IgD-negative memory B cell (primary cell): ENCODE measurements around the gene IRX4. TPM values are rescaled to one million over a fixed set of nuclear protein-coding genes. Genes with fewer than 3 reads are reported as not detected.
A peak's percentile ranks its signal among the peaks of the same experiment; 100 is the strongest.

Experiments used
- H3K27ac Mint-ChIP-seq, 3 donors: one replicate each; pipeline ENCODE4 v1.8.0; 2020 to 2022; ENCODE audit warnings: mild to moderate bottlenecking in 3 of 3, mixed read lengths in 3 of 3, moderate library complexity in 1 of 3
- H3K27me3 Mint-ChIP-seq: one replicate; pipeline ENCODE4 v1.8.0; 2021; ENCODE audit warnings: mixed read lengths
- H3K36me3 Mint-ChIP-seq: one replicate; pipeline ENCODE4 v1.8.0; 2020; ENCODE audit warnings: mild to moderate bottlenecking, mixed read lengths
- H3K4me1 Mint-ChIP-seq, 3 donors: one replicate each; pipeline ENCODE4 v1.8.0; 2020 to 2022; ENCODE audit warnings: mixed read lengths in 3 of 3, mild to moderate bottlenecking in 1 of 3
- H3K4me3 Mint-ChIP-seq, 4 donors: one replicate each; pipeline ENCODE4 v1.8.0; 2020 to 2022; ENCODE audit warnings: mild to moderate bottlenecking in 4 of 4, mixed read lengths in 4 of 4, moderate library complexity in 3 of 4
- H3K9me3 Mint-ChIP-seq, 3 donors: one replicate each; pipeline ENCODE4 v1.8.0; 2020 to 2021; ENCODE audit warnings: mixed read lengths in 3 of 3, mild to moderate bottlenecking in 1 of 3
- polyA plus RNA-seq: library from polyadenylated mRNA; unstranded; fragments of 300-500 nt; fragmentation: Illumina TruSeq; gene quantifications from one replicate; pipeline ENCODE4 v1.2.3, GENCODE V29; 2021

The IRX4 gene
- polyA plus RNA-seq, 1 donor from 2014 or later: not detected

- H3K4me1 Mint-ChIP-seq: peaks cover under 1 to 1% (median under 1%) of the 10 kb centered on the region in 3 donors
- H3K27ac Mint-ChIP-seq: no peak overlapping the region
- no peak overlapping the region for H3K4me3 Mint-ChIP-seq
Observed at GRCh38 chr5:1889321-1890065, 6.8 kb upstream of the IRX4 start.

DNA sequence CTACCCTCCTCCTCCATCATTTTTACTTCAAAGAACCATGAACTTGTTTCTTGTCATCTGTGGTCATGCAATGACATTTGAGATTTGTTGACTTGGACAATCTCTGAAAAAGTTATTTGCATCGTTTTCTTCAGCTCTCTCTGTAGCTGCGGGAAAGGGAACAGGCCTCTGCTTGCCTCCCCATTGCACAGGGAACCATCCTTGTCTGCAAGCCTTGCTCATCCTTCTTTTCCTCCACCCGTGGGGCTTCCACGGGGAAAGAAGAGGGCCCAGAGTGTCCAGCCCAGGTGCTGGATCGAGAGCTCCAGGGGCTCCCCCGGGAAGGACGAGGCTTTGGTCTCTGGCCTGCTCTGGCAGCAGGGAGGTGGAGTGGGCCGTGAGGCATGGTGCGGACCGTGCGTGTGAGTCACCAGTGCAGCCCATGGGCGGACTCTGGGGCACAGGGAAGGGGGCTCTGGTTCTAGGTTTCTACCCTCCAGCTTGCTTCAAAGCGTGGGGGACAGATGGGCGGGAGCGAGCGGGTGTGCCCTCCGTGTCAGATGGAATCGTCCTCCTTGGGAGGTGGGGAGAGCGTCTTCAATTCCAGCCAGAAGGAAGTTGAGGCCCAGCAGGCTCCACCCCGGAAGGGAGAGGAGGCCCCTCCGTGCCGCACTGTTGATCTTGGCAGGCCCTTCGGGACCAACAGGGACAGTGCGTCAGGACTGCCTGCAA is 6.0 kb upstream of the IRX4 start:
- Mint-ChIP-seq H3K36me3 (no peaks in the 10 kb centered on the region), H3K4me3 (no peak overlapping the region), H3K27me3 (peaks cover 36% of the 10 kb centered on the region), H3K4me1 (peaks cover 4 to 6% (median 5%) of the 10 kb centered on the region in 3 donors), H3K9me3 (peaks cover 0 to 4% (median 0%) of the 10 kb centered on the region in 3 donors), H3K27ac (peak overlapping the region in 2 of 3 donors; percentile 19 to 32)

More at GRCh38 chr5:1889321-1890065, 6.8 kb upstream of the IRX4 start:
- Mint-ChIP-seq H3K36me3 (no peaks in the 10 kb centered on the region), H3K27me3 (peaks cover 34% of the 10 kb centered on the region), H3K9me3 (no peaks in the 10 kb centered on the region)

GRCh38 chr5:1887588-1888360 is 5.0 kb upstream of the IRX4 start:
- peaks cover 34% of the 10 kb centered on the region for H3K27me3 Mint-ChIP-seq

GRCh38 chr5:1886846-1887587 is 4.3 kb upstream of the IRX4 start:
- no peak overlapping the region for H3K4me3 Mint-ChIP-seq

More at GRCh38 chr5:1887588-1888360, 5.0 kb upstream of the IRX4 start:
- Mint-ChIP-seq H3K9me3 (peaks cover 0 to 4% (median 0%) of the 10 kb centered on the region in 3 donors), H3K4me1 (peaks cover 4 to 6% (median 5%) of the 10 kb centered on the region in 3 donors), H3K27ac (peak overlapping the region in 1 of 3 donors; percentile 32), H3K4me3 (peak overlapping the region in 1 of 4 donors; percentile 49), H3K36me3 (no peaks in the 10 kb centered on the region)

GRCh38 chr5:1885868-1886845 is 3.4 kb upstream of the IRX4 start:
- Mint-ChIP-seq H3K36me3 (no peaks in the 10 kb centered on the region), H3K9me3 (peaks cover 0 to 4% (median 0%) of the 10 kb centered on the region in 3 donors), H3K27me3 (peaks cover 39% of the 10 kb centered on the region), H3K4me3 (peak overlapping the region in 1 of 4 donors; percentile 7), H3K4me1 (peaks cover 4 to 6% (median 5%) of the 10 kb centered on the region in 3 donors), H3K27ac (peak overlapping the region in 1 of 3 donors; percentile 35)

More at GRCh38 chr5:1886846-1887587, 4.3 kb upstream of the IRX4 start:
- Mint-ChIP-seq H3K9me3 (peaks cover 0 to 4% (median 0%) of the 10 kb centered on the region in 3 donors), H3K27me3 (peaks cover 36% of the 10 kb centered on the region), H3K36me3 (no peaks in the 10 kb centered on the region), H3K27ac (no peak overlapping the region), H3K4me1 (peaks cover 4 to 6% (median 5%) of the 10 kb centered on the region in 3 donors)

- Mint-ChIP-seq H3K27me3 (peaks cover 39% of the 10 kb centered on the region), H3K4me3 (peak overlapping the region in 2 of 4 donors; percentile 7 to 73), H3K36me3 (no peaks in the 10 kb centered on the region), H3K27ac (peak overlapping the region in 1 of 3 donors; percentile 35), H3K9me3 (peaks cover 0 to 4% (median 0%) of the 10 kb centered on the region in 3 donors), H3K4me1 (peaks cover 5 to 6% (median 5%) of the 10 kb centered on the region in 3 donors)
Observed at GRCh38 chr5:1885404-1885755, 2.7 kb upstream of the IRX4 start.

- H3K4me1 Mint-ChIP-seq: peaks cover 5 to 6% (median 5%) of the 10 kb centered on the region in 3 donors
- H3K9me3 Mint-ChIP-seq: peaks cover 0 to 4% (median 0%) of the 10 kb centered on the region in 3 donors
- H3K27me3 Mint-ChIP-seq: peaks cover 42% of the 10 kb centered on the region
- no peaks in the 10 kb centered on the region for H3K36me3 Mint-ChIP-seq
- peak overlapping the region; percentile 7 to 96 (median 76) for H3K27ac Mint-ChIP-seq
- peak overlapping the region in 2 of 4 donors; percentile 72 to 73 for H3K4me3 Mint-ChIP-seq
Observed at GRCh38 chr5:1884678-1885403, 2.1 kb upstream of the IRX4 start.

GRCh38 chr5:1883925-1884677 is 1.4 kb upstream of the IRX4 start:
- H3K4me3 Mint-ChIP-seq: peak overlapping the region in 3 of 4 donors; percentile 19 to 72 (median 47)

GRCh38 chr5:1883120-1883924 is 597 bp upstream of the IRX4 start:
- H3K9me3 Mint-ChIP-seq: peaks cover 0 to 7% (median 0%) of the 10 kb centered on the region in 3 donors
- H3K36me3 Mint-ChIP-seq: no peaks in the 10 kb centered on the region
- H3K27ac Mint-ChIP-seq: peak overlapping the region in 1 of 3 donors; percentile 31
- peaks cover 37% of the 10 kb centered on the region for H3K27me3 Mint-ChIP-seq
- peaks cover 5% of the 10 kb centered on the region in 3 donors for H3K4me1 Mint-ChIP-seq
- H3K4me3 Mint-ChIP-seq: no peak overlapping the region

More at GRCh38 chr5:1883925-1884677, 1.4 kb upstream of the IRX4 start:
- Mint-ChIP-seq H3K4me1 (peaks cover 5 to 6% (median 5%) of the 10 kb centered on the region in 3 donors), H3K36me3 (no peaks in the 10 kb centered on the region), H3K9me3 (peaks cover 0 to 7% (median 0%) of the 10 kb centered on the region in 3 donors), H3K27me3 (peaks cover 43% of the 10 kb centered on the region), H3K27ac (peak overlapping the region; percentile 7 to 96 (median 76))

GRCh38 chr5:1881731-1882336 is 891 bp downstream of the IRX4 start:
- Mint-ChIP-seq H3K4me3 (no peak overlapping the region), H3K4me1 (peaks cover 5 to 8% (median 5%) of the 10 kb centered on the region in 3 donors), H3K27me3 (peaks cover 42% of the 10 kb centered on the region), H3K9me3 (peaks cover 0 to 9% (median 0%) of the 10 kb centered on the region in 3 donors), H3K27ac (no peak overlapping the region), H3K36me3 (no peaks in the 10 kb centered on the region)

DNA sequence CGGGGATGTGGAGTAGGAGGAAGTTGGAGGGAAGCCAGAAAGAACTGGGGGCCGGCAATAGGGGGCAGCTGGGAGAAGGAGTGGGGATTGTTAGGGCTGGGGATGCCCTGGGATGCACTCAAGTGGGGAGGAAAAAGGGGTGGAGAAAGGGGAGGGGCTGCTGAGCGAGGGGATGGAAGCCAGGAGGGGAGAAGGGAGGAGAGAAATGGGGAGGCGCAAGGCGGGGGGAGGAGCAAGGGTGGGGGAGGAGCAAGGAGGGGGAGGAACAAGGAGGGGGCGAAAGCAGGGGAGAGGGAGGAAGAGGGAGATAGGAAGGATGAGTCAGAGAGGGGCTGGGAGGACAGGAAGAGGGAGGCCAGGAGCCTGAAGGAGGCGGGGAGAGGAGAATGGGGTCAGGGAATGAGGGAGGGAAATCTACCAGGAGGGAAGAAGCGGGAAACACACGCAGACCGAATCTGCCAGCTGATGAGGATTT is 1.6 kb downstream of the IRX4 start:
- H3K4me3 Mint-ChIP-seq: peak overlapping the region in 2 of 4 donors; percentile 39 to 65
- peaks cover 42% of the 10 kb centered on the region for H3K27me3 Mint-ChIP-seq
- H3K27ac Mint-ChIP-seq: no peak overlapping the region
- peaks cover 5 to 8% (median 5%) of the 10 kb centered on the region in 3 donors for H3K4me1 Mint-ChIP-seq
- peaks cover 0 to 9% (median 0%) of the 10 kb centered on the region in 3 donors for H3K9me3 Mint-ChIP-seq
- H3K36me3 Mint-ChIP-seq: no peaks in the 10 kb centered on the region
